CD14-positive monocyte (primary cell): ENCODE results near the gene TFB1M. TPM values are rescaled to one million over a fixed set of nuclear protein-coding genes. Genes with fewer than 3 reads are reported as not detected.

Source experiments
- DNase-seq, 3 donors: peaks; one replicate each; pipeline ENCODE4 v3.0.0-alpha.2; 2011 to 2022
- H2AFZ ChIP-seq: 2 replicates; pipeline ENCODE4 v1.6.0; 2012; ENCODE audit warnings: mild to moderate bottlenecking, low read depth, low read length, inconsistent platforms; ENCODE audit not compliant: insufficient read depth, poor library complexity, severe bottlenecking
- H3K27ac ChIP-seq, 2 donors: 1 replicate in 1 of 2; 2 replicates in 1 of 2; pipeline ENCODE4 v1.5.1; 2012 to 2013; ENCODE audit warnings: low read length in 2 of 2, control low read depth in 1 of 2, inconsistent platforms in 1 of 2, low read depth in 1 of 2, mild to moderate bottlenecking in 1 of 2
- H3K27me3 ChIP-seq, 2 donors: one replicate each; pipeline versions ENCODE4 v1.6.0 to v1.6.1; 2011 to 2013; ENCODE audit warnings: low read length in 2 of 2; ENCODE audit not compliant: control insufficient read depth in 2 of 2, insufficient read depth in 2 of 2
- H3K36me3 ChIP-seq, 2 donors: replicated peaks in 1 of 2; 1 replicate in 1 of 2; 2 replicates in 1 of 2; pipeline versions ENCODE4 v1.5.1 to v1.6.1; 2012 to 2013; ENCODE audit warnings: low read length in 2 of 2, control low read depth in 1 of 2, inconsistent platforms in 1 of 2, mild to moderate bottlenecking in 1 of 2; ENCODE audit not compliant: insufficient read depth in 2 of 2, control insufficient read depth in 1 of 2
- H3K4me1 ChIP-seq, 2 donors: 1 replicate in 1 of 2; 2 replicates in 1 of 2; pipeline versions ENCODE4 v1.5.1 to v1.6.1; 2012 to 2013; ENCODE audit warnings: low read length in 2 of 2, control low read depth in 1 of 2, inconsistent platforms in 1 of 2, mild to moderate bottlenecking in 1 of 2, moderate library complexity in 1 of 2; ENCODE audit not compliant: insufficient read depth in 2 of 2, control insufficient read depth in 1 of 2
- H3K4me2 ChIP-seq: replicated peaks from 2 replicates; pipeline ENCODE3; 2012; ENCODE audit warnings: low read length, moderate library complexity, mild to moderate bottlenecking; ENCODE audit not compliant: poor library complexity, severe bottlenecking; ENCODE audit errors: extremely low read depth
- H3K4me3 ChIP-seq, 3 experiments: fragments of 200-600 bp in 1 of 3; sonication (generic) in 1 of 3; replicated peaks in 1 of 3; 1 replicate in 2 of 3; 2 replicates in 1 of 3; pipeline ENCODE4 v1.5.1; 2011 to 2013; ENCODE audit warnings: low read length in 3 of 3, mild to moderate bottlenecking in 3 of 3, control low read depth in 2 of 3, low read depth in 2 of 3, inconsistent platforms in 1 of 3, moderate library complexity in 1 of 3
- H3K79me2 ChIP-seq: 2 replicates; pipeline ENCODE4 v1.6.0; 2012; ENCODE audit warnings: mild to moderate bottlenecking, control low read depth, inconsistent platforms, low read length, moderate library complexity; ENCODE audit not compliant: insufficient read depth
- H3K9ac ChIP-seq: 2 replicates; pipeline ENCODE4 v1.6.0; 2017; ENCODE audit warnings: low read length, mild to moderate bottlenecking; ENCODE audit not compliant: insufficient read depth, poor library complexity, severe bottlenecking
- H3K9me3 ChIP-seq, 2 donors: replicated peaks in 1 of 2; 1 replicate in 1 of 2; 2 replicates in 1 of 2; pipeline versions ENCODE4 v1.5.1 to v1.6.1; 2012 to 2013; ENCODE audit warnings: low read length in 2 of 2, control low read depth in 1 of 2; ENCODE audit not compliant: control insufficient read depth in 1 of 2, insufficient read depth in 1 of 2
- H4K20me1 ChIP-seq: 2 replicates; pipeline ENCODE4 v1.6.0; 2012; ENCODE audit warnings: mild to moderate bottlenecking, low read length, control low read depth, moderate library complexity; ENCODE audit not compliant: insufficient read depth
- H3K27ac Mint-ChIP-seq, 7 donors: one replicate each; pipeline ENCODE4 v1.8.0; 2020; ENCODE audit warnings: mild to moderate bottlenecking in 7 of 7, mixed read lengths in 7 of 7, moderate library complexity in 6 of 7, inconsistent platforms in 2 of 7
- H3K27me3 Mint-ChIP-seq, 3 donors: one replicate each; pipeline ENCODE4 v1.8.0; 2021 to 2022; ENCODE audit warnings: low read depth in 3 of 3, mild to moderate bottlenecking in 3 of 3, mixed read lengths in 3 of 3, moderate library complexity in 3 of 3, inconsistent platforms in 1 of 3
- H3K36me3 Mint-ChIP-seq, 2 donors: one replicate each; pipeline ENCODE4 v1.8.0; 2020; ENCODE audit warnings: mixed read lengths in 2 of 2, inconsistent platforms in 1 of 2, mild to moderate bottlenecking in 1 of 2
- H3K4me1 Mint-ChIP-seq: one replicate; pipeline ENCODE4 v1.8.0; 2020; ENCODE audit warnings: mild to moderate bottlenecking, mixed read lengths
- H3K4me3 Mint-ChIP-seq, 2 donors: one replicate each; pipeline ENCODE4 v1.8.0; 2020; ENCODE audit warnings: mild to moderate bottlenecking in 2 of 2, mixed read lengths in 2 of 2, moderate library complexity in 1 of 2
- H3K9me3 Mint-ChIP-seq, 7 donors: one replicate each; pipeline ENCODE4 v1.8.0; 2020 to 2022; ENCODE audit warnings: mixed read lengths in 7 of 7, mild to moderate bottlenecking in 6 of 7, moderate library complexity in 6 of 7, inconsistent platforms in 2 of 7
- CTCF ChIP-seq: fragments of 200-600 bp; IDR thresholded peaks from one replicate; pipeline ENCODE4 v1.8.0; 2022; ENCODE audit warnings: antibody characterized with exemption, mild to moderate bottlenecking
- WGBS: methylation state at CpG from one replicate; pipeline ENCODE4 v1.1.5; 2013; ENCODE audit warnings: missing lambda C conversion rate; ENCODE audit not compliant: insufficient coverage; 5-methylcytosine and 5-hydroxymethylcytosine counted together
- intact Hi-C, 2 donors: fragments of 100-400 bp; cut with micrococcal nuclease; formaldehyde crosslinking; loops; one replicate each; pipeline versions ENCODE4 v1.15.0 to v1.15.1; 2023
- polyA plus RNA-seq, 3 donors: library from polyadenylated mRNA; depleted of rRNA in 1 of 3; unstranded in 2 of 3; stranded (reverse) in 1 of 3; fragments of 300-500 nt in 2 of 3; fragments of >200 nt in 1 of 3; fragmentation: Illumina TruSeq in 2 of 3; gene quantifications; 1 replicate in 2 of 3; 2 replicates in 1 of 3; pipeline ENCODE4 v1.2.3, GENCODE V29; 2012 to 2021

The TFB1M gene
- polyA plus RNA-seq, 3 donors: 4.8 to 5.4 (median 4.8) TPM

GRCh38 chr6:155349956-155350355 lies 35.7 kb upstream of the TFB1M start:
- H3K27ac ChIP-seq: no peak overlapping the region
- intact Hi-C loops: no loop called here
- no peak overlapping the region for H3K4me2 ChIP-seq
- no peaks in the 10 kb centered on the region for H3K36me3 ChIP-seq
- no peak for TF ChIP-seq CTCF
- Mint-ChIP-seq H3K36me3 (no peaks in the 10 kb centered on the region), H3K27me3 (no peaks in the 10 kb centered on the region), H3K4me1 (no peaks in the 10 kb centered on the region), H3K9me3 (peaks cover 32 to 51% (median 43%) of the 10 kb centered on the region in 7 donors), H3K4me3 (no peak overlapping the region), H3K27ac (no peak overlapping the region)
- 95% methylated on average over 4 of the region's 6 CpGs for WGBS
- H2AFZ ChIP-seq: no peak overlapping the region
- no peak overlapping the region for H3K4me3 ChIP-seq
- DNase-seq: no peak
- H3K27me3 ChIP-seq: no peaks in the 10 kb centered on the region
- H4K20me1 ChIP-seq: no peaks in the 10 kb centered on the region
- H3K4me1 ChIP-seq: no peaks in the 10 kb centered on the region
- no peak overlapping the region for H3K9ac ChIP-seq
- peaks cover 11 to 31% of the 10 kb centered on the region in 2 donors for H3K9me3 ChIP-seq
- H3K79me2 ChIP-seq: no peaks in the 10 kb centered on the region

DNA sequence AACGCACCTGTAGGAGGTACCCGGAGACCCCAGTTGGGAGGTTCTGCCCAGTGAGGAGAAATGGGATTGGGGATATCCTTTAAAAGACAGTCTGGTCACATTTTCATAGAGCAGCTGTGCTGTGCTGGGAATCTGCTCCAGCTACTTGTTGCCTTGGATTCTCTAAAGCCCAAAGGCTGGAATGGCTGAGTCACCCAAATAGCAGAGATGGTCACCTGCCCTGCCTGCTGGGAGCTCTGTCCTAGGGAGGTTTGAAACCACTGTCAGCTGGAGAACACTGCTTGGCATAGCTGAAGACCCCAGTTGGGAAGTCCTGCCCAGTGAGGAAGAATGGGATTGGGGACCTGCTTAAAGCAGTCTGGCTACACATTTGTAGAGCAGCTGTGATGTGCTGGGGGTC lies 34.8 kb upstream of the TFB1M start:
- no peak for TF ChIP-seq CTCF
- H3K9me3 Mint-ChIP-seq: peaks cover 27 to 46% (median 36%) of the 10 kb centered on the region in 7 donors
- peaks cover 11 to 31% of the 10 kb centered on the region in 2 donors for H3K9me3 ChIP-seq

More for the DNA sequence above, 34.8 kb upstream of the TFB1M start:
- H3K4me3 Mint-ChIP-seq: no peak overlapping the region
- H3K79me2 ChIP-seq: no peaks in the 10 kb centered on the region
- H3K27me3 Mint-ChIP-seq: peaks cover 0 to under 1% (median 0%) of the 10 kb centered on the region in 3 donors
- H3K4me2 ChIP-seq: no peak overlapping the region
- H3K36me3 Mint-ChIP-seq: no peaks in the 10 kb centered on the region
- H2AFZ ChIP-seq: no peak overlapping the region
- H3K27ac Mint-ChIP-seq: peak overlapping the region in 1 of 7 donors; percentile 31
- no peak overlapping the region for H3K4me3 ChIP-seq
- intact Hi-C loops: no loop called here
- no CpG with 5 or more reads among the region's 2 CpGs for WGBS
- no peaks in the 10 kb centered on the region for H3K27me3 ChIP-seq
- no peaks in the 10 kb centered on the region for H3K36me3 ChIP-seq
- no peak overlapping the region for H3K9ac ChIP-seq
- no peaks in the 10 kb centered on the region for H3K4me1 Mint-ChIP-seq
- H3K4me1 ChIP-seq: no peaks in the 10 kb centered on the region
- H3K27ac ChIP-seq: no peak overlapping the region
- no peak for DNase-seq
- no peaks in the 10 kb centered on the region for H4K20me1 ChIP-seq
